WTC11 (cell line): Measurements from ENCODE around the gene SGCD. TPM values are rescaled to one million over a fixed set of nuclear protein-coding genes. Genes with fewer than 3 reads are reported as not detected.

Source experiments
- ATAC-seq: fragments of 200-7000 bp; cut with Tn5 transposase; 2 replicates; pipeline ENCODE4 v1.10.0; 2021; ENCODE audit warnings: mild to moderate bottlenecking, moderate library complexity
- CTCF ChIA-PET: fragments of 300-600 bp; sonication (Branson Sonifier 250); formaldehyde crosslinking; loops from one replicate; lab custom pipeline; 2021; ENCODE audit warnings: antibody characterized with exemption; lab: Charles Lee
- POLR2A ChIA-PET: fragments of 350-600 bp; sonication (Branson Sonifier 250); formaldehyde crosslinking; loops from one replicate; lab custom pipeline; 2021; ENCODE audit warnings: antibody characterized with exemption; lab: Charles Lee
- DNase-seq: peaks from one replicate; pipeline ENCODE4 v3.0.0; 2021; ENCODE audit warnings: low spot score
- H3K27ac Mint-ChIP-seq: 2 replicates; pipeline ENCODE4 v1.8.0; 2021; ENCODE audit warnings: mixed read lengths
- H3K27me3 Mint-ChIP-seq: 2 replicates; pipeline ENCODE4 v1.8.0; 2021; ENCODE audit warnings: low read depth, mild to moderate bottlenecking, moderate library complexity, mixed read lengths
- H3K36me3 Mint-ChIP-seq: 2 replicates; pipeline ENCODE4 v1.8.0; 2021; ENCODE audit warnings: mixed read lengths
- H3K4me1 Mint-ChIP-seq: 2 replicates; pipeline ENCODE4 v1.8.0; 2022; ENCODE audit warnings: mixed read lengths
- H3K4me3 Mint-ChIP-seq: 2 replicates; pipeline ENCODE4 v1.8.0; 2021; ENCODE audit warnings: mild to moderate bottlenecking, moderate library complexity, mixed read lengths
- H3K9me3 Mint-ChIP-seq: 2 replicates; pipeline ENCODE4 v1.8.0; 2021; ENCODE audit warnings: mixed read lengths
- ELF4 ChIP-seq: sonication (generic); formaldehyde crosslinking; IDR thresholded peaks from 2 replicates; pipeline ENCODE4 v1.8.1; 2022; ENCODE audit warnings: low read depth, mild to moderate bottlenecking, moderate library complexity, missing genetic modification reagents
- FOXJ3 ChIP-seq: sonication (generic); formaldehyde crosslinking; IDR thresholded peaks from 2 replicates; pipeline ENCODE4 v1.9.0; 2021; ENCODE audit warnings: missing genetic modification reagents, mild to moderate bottlenecking, borderline replicate concordance
- IRF2 ChIP-seq: sonication (generic); formaldehyde crosslinking; IDR thresholded peaks from 2 replicates; pipeline ENCODE4 v1.8.0; 2022; ENCODE audit warnings: low read depth, missing genetic modification reagents, borderline replicate concordance
- NFE2L1 ChIP-seq: sonication (generic); formaldehyde crosslinking; IDR thresholded peaks from 2 replicates; pipeline ENCODE4 v1.8.1; 2023; ENCODE audit warnings: missing genetic modification reagents
- RELA ChIP-seq: sonication (generic); formaldehyde crosslinking; IDR thresholded peaks from 2 replicates; pipeline ENCODE4 v1.8.1; 2022; ENCODE audit warnings: missing genetic modification reagents, mild to moderate bottlenecking, borderline replicate concordance
- TP53 ChIP-seq: sonication (generic); formaldehyde crosslinking; IDR thresholded peaks from 2 replicates; pipeline ENCODE4 v1.8.1; 2023; ENCODE audit warnings: mild to moderate bottlenecking, missing genetic modification reagents
- total RNA-seq: library from RNA; stranded (reverse); gene quantifications from 3 replicates; pipeline ENCODE4 v1.2.3, GENCODE V29; 2021
- TF ChIP-seq, protein P1 (sequence below): sonication (generic); formaldehyde crosslinking; IDR thresholded peaks from 2 replicates; pipeline ENCODE4 v1.8.1; 2022; ENCODE audit warnings: low read depth, missing genetic modification reagents, borderline replicate concordance
- TF ChIP-seq, protein P2 (sequence below): fragments of 250-450 bp; sonication (Bioruptor Pico); IDR thresholded peaks from 2 replicates; pipeline ENCODE4 v1.9.0; 2021; ENCODE audit warnings: mild to moderate bottlenecking
- TF ChIP-seq, protein P3 (sequence below): sonication (generic); formaldehyde crosslinking; IDR thresholded peaks from 2 replicates; pipeline ENCODE4 v1.8.0; 2023; ENCODE audit warnings: missing genetic modification reagents
- TF ChIP-seq, protein P4 (sequence below): sonication (generic); formaldehyde crosslinking; IDR thresholded peaks from 2 replicates; pipeline ENCODE4 v1.8.0; 2022; ENCODE audit warnings: missing genetic modification reagents
- TF ChIP-seq, protein P5 (sequence below): fragments of 200-600 bp; IDR thresholded peaks from 2 replicates; pipeline ENCODE4 v1.8.0; 2022; ENCODE audit warnings: antibody characterized with exemption
- TF ChIP-seq, protein P6 (sequence below): sonication (generic); formaldehyde crosslinking; IDR thresholded peaks from 2 replicates; pipeline ENCODE4 v1.8.1; 2023; ENCODE audit warnings: mild to moderate bottlenecking, moderate library complexity, missing genetic modification reagents
- TF ChIP-seq, protein P7 (sequence below): fragments of 250-450 bp; sonication (Bioruptor Pico); IDR thresholded peaks from 2 replicates; pipeline ENCODE4 v1.9.0; 2021; ENCODE audit warnings: mild to moderate bottlenecking

Gene SGCD
- total RNA-seq, 1 experiment from 2014 or later, result 0.33 TPM

DNA sequence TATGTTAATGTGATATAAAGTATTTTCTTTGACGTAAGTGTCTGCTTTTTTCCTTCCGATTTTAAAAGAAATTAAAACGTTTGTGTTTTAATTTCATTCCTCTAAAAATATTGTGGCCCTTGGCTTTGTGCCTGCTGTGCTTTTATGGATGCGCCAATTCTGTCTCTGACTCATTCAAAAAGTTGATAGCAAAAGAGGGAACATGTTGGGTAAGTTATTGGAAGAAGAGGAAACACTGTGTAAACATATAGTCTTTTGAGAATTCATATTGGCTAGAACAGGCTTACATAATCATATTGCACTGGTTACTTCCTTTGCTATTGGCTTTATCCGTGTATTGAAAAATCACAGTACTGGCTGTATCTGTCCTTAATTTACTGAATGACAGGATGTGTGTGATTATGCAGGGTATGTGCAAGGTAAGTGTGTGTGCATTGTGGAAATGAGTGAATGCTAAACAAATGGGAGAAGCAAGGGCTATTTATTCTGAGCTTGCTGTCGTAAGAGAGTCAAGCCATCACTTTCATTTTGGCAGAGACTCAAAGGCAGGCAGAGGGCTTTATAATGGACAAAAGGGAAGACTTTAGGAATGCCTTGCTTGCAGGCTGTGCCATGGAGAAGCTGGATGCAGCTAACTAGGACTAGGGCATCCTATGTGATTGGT is 67.8 kb downstream of the SGCD start:
- TF ChIP-seq TP53 (CRISPR knock-in tag) (no peak), NFE2L1 (CRISPR knock-in tag) (no peak), FOXJ3 (CRISPR knock-in tag) (no peak), ELF4 (CRISPR knock-in tag) (no peak), IRF2 (CRISPR knock-in tag) (no peak), RELA (no peak)
- TF ChIP-seq, protein P1, sequence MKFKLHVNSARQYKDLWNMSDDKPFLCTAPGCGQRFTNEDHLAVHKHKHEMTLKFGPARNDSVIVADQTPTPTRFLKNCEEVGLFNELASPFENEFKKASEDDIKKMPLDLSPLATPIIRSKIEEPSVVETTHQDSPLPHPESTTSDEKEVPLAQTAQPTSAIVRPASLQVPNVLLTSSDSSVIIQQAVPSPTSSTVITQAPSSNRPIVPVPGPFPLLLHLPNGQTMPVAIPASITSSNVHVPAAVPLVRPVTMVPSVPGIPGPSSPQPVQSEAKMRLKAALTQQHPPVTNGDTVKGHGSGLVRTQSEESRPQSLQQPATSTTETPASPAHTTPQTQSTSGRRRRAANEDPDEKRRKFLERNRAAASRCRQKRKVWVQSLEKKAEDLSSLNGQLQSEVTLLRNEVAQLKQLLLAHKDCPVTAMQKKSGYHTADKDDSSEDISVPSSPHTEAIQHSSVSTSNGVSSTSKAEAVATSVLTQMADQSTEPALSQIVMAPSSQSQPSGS (CRISPR knock-in tag), result no peak
- TF ChIP-seq, protein P2, sequence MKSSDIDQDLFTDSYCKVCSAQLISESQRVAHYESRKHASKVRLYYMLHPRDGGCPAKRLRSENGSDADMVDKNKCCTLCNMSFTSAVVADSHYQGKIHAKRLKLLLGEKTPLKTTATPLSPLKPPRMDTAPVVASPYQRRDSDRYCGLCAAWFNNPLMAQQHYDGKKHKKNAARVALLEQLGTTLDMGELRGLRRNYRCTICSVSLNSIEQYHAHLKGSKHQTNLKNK (CRISPR knock-in tag), result no peak
- TF ChIP-seq, protein P3, sequence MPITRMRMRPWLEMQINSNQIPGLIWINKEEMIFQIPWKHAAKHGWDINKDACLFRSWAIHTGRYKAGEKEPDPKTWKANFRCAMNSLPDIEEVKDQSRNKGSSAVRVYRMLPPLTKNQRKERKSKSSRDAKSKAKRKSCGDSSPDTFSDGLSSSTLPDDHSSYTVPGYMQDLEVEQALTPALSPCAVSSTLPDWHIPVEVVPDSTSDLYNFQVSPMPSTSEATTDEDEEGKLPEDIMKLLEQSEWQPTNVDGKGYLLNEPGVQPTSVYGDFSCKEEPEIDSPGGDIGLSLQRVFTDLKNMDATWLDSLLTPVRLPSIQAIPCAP, result no peak
- TF ChIP-seq, protein P4, sequence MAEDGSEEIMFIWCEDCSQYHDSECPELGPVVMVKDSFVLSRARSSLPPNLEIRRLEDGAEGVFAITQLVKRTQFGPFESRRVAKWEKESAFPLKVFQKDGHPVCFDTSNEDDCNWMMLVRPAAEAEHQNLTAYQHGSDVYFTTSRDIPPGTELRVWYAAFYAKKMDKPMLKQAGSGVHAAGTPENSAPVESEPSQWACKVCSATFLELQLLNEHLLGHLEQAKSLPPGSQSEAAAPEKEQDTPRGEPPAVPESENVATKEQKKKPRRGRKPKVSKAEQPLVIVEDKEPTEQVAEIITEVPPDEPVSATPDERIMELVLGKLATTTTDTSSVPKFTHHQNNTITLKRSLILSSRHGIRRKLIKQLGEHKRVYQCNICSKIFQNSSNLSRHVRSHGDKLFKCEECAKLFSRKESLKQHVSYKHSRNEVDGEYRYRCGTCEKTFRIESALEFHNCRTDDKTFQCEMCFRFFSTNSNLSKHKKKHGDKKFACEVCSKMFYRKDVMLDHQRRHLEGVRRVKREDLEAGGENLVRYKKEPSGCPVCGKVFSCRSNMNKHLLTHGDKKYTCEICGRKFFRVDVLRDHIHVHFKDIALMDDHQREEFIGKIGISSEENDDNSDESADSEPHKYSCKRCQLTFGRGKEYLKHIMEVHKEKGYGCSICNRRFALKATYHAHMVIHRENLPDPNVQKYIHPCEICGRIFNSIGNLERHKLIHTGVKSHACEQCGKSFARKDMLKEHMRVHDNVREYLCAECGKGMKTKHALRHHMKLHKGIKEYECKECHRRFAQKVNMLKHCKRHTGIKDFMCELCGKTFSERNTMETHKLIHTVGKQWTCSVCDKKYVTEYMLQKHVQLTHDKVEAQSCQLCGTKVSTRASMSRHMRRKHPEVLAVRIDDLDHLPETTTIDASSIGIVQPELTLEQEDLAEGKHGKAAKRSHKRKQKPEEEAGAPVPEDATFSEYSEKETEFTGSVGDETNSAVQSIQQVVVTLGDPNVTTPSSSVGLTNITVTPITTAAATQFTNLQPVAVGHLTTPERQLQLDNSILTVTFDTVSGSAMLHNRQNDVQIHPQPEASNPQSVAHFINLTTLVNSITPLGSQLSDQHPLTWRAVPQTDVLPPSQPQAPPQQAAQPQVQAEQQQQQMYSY, result no peak
- TF ChIP-seq, protein P5, sequence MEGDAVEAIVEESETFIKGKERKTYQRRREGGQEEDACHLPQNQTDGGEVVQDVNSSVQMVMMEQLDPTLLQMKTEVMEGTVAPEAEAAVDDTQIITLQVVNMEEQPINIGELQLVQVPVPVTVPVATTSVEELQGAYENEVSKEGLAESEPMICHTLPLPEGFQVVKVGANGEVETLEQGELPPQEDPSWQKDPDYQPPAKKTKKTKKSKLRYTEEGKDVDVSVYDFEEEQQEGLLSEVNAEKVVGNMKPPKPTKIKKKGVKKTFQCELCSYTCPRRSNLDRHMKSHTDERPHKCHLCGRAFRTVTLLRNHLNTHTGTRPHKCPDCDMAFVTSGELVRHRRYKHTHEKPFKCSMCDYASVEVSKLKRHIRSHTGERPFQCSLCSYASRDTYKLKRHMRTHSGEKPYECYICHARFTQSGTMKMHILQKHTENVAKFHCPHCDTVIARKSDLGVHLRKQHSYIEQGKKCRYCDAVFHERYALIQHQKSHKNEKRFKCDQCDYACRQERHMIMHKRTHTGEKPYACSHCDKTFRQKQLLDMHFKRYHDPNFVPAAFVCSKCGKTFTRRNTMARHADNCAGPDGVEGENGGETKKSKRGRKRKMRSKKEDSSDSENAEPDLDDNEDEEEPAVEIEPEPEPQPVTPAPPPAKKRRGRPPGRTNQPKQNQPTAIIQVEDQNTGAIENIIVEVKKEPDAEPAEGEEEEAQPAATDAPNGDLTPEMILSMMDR, result no peak
- TF ChIP-seq, protein P6, sequence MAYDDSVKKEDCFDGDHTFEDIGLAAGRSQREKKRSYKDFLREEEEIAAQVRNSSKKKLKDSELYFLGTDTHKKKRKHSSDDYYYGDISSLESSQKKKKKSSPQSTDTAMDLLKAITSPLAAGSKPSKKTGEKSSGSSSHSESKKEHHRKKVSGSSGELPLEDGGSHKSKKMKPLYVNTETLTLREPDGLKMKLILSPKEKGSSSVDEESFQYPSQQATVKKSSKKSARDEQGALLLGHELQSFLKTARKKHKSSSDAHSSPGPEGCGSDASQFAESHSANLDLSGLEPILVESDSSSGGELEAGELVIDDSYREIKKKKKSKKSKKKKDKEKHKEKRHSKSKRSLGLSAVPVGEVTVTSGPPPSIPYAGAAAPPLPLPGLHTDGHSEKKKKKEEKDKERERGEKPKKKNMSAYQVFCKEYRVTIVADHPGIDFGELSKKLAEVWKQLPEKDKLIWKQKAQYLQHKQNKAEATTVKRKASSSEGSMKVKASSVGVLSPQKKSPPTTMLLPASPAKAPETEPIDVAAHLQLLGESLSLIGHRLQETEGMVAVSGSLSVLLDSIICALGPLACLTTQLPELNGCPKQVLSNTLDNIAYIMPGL (CRISPR knock-in tag), result no peak
- TF ChIP-seq, protein P7, sequence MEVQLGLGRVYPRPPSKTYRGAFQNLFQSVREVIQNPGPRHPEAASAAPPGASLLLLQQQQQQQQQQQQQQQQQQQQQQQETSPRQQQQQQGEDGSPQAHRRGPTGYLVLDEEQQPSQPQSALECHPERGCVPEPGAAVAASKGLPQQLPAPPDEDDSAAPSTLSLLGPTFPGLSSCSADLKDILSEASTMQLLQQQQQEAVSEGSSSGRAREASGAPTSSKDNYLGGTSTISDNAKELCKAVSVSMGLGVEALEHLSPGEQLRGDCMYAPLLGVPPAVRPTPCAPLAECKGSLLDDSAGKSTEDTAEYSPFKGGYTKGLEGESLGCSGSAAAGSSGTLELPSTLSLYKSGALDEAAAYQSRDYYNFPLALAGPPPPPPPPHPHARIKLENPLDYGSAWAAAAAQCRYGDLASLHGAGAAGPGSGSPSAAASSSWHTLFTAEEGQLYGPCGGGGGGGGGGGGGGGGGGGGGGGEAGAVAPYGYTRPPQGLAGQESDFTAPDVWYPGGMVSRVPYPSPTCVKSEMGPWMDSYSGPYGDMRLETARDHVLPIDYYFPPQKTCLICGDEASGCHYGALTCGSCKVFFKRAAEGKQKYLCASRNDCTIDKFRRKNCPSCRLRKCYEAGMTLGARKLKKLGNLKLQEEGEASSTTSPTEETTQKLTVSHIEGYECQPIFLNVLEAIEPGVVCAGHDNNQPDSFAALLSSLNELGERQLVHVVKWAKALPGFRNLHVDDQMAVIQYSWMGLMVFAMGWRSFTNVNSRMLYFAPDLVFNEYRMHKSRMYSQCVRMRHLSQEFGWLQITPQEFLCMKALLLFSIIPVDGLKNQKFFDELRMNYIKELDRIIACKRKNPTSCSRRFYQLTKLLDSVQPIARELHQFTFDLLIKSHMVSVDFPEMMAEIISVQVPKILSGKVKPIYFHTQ (CRISPR knock-in tag), result no peak
- no peak for DNase-seq
- POLR2A ChIA-PET, result no interaction called here
- Mint-ChIP-seq H3K4me3 (no peak overlapping the region), H3K4me1 (0 out of 2 replicates have a peak, but pooled peaks cover 3% of the 10 kb centered on the region), H3K27ac (no peak overlapping the region), H3K9me3 (no peaks in the 10 kb centered on the region), H3K36me3 (no peaks in the 10 kb centered on the region), H3K27me3 (no peaks in the 10 kb centered on the region)
- CTCF ChIA-PET, result no interaction called here
- ATAC-seq, result no peak
